Measurements from ENCODE around the gene CNPY1.

Gene CNPY1

DNA sequence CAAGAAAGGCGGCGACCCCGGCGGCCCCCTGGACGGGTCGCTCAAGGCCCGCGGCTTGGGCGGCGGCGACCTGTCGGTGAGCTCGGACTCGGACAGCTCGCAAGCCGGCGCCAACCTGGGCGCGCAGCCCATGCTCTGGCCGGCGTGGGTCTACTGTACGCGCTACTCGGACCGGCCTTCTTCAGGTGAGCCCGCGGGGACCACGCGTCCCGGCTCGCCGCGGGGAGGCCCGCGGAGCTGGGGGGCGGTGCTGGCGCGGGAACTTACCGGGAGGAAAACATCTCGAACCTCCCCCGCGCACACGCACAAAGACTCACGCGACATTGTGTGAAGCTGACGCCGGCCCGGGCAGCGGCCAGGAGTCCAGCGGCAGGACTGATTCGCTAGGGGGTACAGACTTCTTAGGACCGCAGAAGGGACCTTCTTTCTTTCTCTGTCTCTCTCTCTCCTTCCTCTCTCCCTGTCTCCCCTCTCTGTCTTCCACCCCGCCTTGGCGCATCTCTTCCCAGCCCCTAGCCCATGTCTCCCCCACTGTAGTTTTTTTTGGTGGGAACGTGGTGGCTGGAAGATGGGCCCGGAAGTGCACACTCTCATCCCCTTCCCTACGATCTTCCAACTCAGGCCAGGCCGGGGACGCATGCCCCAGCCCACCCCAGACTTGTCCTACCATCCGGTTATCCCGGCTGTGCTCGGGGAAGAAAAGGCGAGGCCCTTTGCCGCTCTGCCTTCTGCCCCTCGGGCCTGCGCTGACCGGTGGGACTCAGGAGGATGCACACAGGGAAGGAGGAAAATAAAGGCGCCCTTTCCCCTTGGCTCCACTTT, 87.3 kb downstream of the CNPY1 start:
- peak in 1 of 10 donors; percentile 68 for DNase-seq
- intact Hi-C loops (cut with DNase I), result loop anchor here (10.0 kb wide), 1 partner anchor 164 kb away; the partner anchor contains the start of gene INSIG1

DNA sequence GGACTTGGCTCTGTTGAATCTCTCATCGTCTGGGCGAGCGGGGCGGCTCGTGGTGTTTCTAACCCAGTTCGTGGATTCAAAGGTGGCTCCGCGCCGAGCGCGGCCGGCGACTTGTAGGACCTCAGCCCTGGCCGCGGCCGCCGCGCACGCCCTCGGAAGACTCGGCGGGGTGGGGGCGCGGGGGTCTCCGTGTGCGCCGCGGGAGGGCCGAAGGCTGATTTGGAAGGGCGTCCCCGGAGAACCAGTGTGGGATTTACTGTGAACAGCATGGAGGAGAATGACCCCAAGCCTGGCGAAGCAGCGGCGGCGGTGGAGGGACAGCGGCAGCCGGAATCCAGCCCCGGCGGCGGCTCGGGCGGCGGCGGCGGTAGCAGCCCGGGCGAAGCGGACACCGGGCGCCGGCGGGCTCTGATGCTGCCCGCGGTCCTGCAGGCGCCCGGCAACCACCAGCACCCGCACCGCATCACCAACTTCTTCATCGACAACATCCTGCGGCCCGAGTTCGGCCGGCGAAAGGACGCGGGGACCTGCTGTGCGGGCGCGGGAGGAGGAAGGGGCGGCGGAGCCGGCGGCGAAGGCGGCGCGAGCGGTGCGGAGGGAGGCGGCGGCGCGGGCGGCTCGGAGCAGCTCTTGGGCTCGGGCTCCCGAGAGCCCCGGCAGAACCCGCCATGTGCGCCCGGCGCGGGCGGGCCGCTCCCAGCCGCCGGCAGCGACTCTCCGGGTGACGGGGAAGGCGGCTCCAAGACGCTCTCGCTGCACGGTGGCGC, 88.1 kb downstream of the CNPY1 start, which contains the start of gene EN2:
TSS of gene EN2 (plus strand) at position 19 of the 767 bp plus-strand sequence. CDS start at position 268, 249 bp downstream.
- peak in 1 of 10 donors; percentile 83 for DNase-seq
- intact Hi-C loops (cut with DNase I), result loop anchor here (10.0 kb wide), 1 partner anchor 163 kb away; the partner anchor contains the start of gene INSIG1

DNA sequence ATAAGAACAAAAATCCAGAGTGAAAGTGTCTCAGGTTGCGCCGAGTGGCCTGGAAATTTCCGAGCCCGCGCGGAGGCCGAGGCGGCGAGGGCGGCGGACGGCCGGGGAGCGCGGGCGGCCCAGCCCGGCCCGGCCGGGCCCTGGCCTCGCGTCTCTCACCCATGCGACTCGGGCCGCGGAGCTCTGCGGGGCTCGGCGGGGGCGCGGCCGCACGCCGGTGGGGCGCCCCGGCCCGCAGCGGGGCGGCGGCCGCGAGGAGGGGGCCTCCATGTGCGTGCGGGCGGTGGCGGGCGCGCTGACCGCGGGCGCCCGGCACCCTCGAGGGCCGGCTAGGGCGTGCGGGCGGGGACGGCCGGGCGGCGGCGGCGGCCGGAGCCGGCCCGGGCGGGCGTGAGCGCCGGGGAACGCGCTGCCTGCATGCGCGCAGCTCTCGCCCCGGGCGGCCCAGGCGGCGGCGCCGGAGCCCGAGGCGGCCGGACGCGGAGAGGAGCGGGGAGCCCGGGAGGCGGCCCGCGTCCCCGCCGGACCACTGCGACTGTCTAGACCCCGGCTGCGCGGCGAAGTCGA, 88.7 kb downstream of the CNPY1 start:
- no peak for DNase-seq
- intact Hi-C loops (cut with DNase I), result loop anchor here (10.0 kb wide), 1 partner anchor 163 kb away; the partner anchor contains the start of gene INSIG1

DNA sequence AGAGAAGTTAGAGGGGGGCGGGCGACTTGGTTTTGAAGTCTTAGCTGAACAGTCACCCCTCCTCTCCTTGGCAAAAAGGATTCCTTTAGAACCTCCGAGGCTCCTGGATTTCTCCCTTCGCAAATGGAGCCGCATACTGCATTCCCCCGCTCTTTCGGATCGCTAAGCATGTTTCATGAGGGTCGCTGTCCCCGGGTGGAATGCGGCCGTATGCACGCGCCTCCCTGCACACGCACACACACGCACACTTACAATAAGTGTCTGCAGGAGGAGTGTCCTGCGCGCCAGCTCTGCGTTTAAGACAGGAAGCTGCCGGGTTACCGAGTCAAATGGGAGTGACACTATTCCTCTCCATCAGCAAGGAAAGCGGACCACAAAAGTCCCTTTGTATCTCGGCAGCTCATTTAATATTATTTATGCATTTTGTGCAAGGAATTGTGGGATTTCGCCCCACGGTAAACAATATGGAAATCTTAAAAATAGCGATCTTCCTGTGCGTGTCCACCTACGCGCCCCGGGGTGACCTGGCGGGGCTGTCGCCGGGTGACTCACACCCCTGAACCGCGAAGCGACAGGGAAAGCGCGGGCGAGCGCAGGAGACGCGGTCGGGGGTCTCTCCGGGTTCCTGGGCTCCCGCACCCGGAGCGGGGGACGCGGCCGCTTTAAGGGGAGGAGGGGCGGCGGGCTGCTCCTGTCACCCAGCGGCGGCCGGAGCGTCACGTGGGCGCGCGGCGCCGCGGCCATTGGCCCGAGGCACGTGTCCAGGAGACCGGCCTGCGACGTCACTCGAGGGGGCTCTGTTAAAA, 89.4 kb downstream of the CNPY1 start:
- peak; percentile 53 to 97 (median 74) for DNase-seq
- intact Hi-C loops (cut with DNase I), result loop anchor here (10.0 kb wide), 1 partner anchor 162 kb away; the partner anchor contains the start of gene INSIG1

GRCh38 chr7:155455776-155456737, 90.3 kb downstream of the CNPY1 start:
- peak in 1 of 10 donors; percentile 20 for DNase-seq
- intact Hi-C loops (cut with DNase I), result loop anchor here (10.0 kb wide), 1 partner anchor 161 kb away; the partner anchor contains the start of gene INSIG1

- intact Hi-C loops (cut with DNase I), result loop anchor here (10.0 kb wide), 1 partner anchor 160 kb away; the partner anchor contains the start of gene INSIG1
Measured at GRCh38 chr7:155455132-155455693, 91.1 kb downstream of the CNPY1 start.

GRCh38 chr7:155454183-155455112, 91.9 kb downstream of the CNPY1 start:
- intact Hi-C loops (cut with DNase I), result loop anchor here (10.0 kb wide), 1 partner anchor 160 kb away; the partner anchor contains the start of gene INSIG1

More at GRCh38 chr7:155455132-155455693, 91.1 kb downstream of the CNPY1 start:
- peak in 1 of 10 donors; percentile 68 for DNase-seq

GRCh38 chr7:155453296-155454182, 92.8 kb downstream of the CNPY1 start:
- intact Hi-C loops (cut with DNase I), result loop anchor here (10.0 kb wide), 1 partner anchor 159 kb away; the partner anchor contains the start of gene INSIG1
- DNase-seq, result peak in 2 of 10 donors; percentile 32 to 44

More at GRCh38 chr7:155454183-155455112, 91.9 kb downstream of the CNPY1 start:
- DNase-seq, result peak in 1 of 10 donors; percentile 71

DNA sequence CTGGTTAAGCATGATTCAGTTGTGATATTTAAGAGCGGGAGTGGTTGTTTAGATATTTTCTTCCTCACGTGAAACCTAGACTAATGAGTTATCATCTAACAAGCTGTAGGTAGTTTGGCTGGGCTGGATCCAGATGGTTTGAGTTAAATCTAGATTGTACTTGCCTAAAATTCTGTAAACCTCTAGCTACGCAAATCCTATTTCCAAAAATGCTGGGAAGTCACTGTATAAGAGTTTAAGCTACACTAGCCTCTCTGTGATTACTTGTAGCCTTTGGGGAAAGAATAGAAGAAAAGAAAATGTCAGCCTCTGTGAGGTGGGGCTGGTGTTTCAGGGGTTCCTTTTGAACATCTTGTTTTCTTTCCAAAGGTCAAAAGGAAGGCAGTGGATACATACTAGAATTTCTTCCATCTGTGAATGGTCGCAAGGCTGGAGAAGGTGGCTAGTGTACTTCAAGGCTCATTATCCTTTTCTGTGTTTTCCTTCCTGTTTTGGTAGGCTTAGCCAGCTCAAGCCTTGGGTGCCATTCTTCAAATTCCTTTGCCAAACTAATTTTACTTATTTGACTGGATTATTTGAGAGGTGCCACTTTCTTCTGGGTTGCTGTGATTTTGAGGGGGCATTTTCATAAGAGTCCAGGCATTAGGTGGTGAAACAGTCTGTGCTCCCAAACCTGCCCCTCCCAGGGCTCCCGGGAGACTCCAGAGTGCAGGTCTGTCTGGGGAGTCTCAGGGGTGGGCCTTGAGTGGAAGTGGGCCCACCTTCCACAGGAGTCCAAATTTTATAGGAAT, 93.7 kb downstream of the CNPY1 start:
- intact Hi-C loops (cut with DNase I), result loop anchor here (10.0 kb wide), 1 partner anchor 158 kb away; the partner anchor contains the start of gene INSIG1
- no peak for DNase-seq

DNA sequence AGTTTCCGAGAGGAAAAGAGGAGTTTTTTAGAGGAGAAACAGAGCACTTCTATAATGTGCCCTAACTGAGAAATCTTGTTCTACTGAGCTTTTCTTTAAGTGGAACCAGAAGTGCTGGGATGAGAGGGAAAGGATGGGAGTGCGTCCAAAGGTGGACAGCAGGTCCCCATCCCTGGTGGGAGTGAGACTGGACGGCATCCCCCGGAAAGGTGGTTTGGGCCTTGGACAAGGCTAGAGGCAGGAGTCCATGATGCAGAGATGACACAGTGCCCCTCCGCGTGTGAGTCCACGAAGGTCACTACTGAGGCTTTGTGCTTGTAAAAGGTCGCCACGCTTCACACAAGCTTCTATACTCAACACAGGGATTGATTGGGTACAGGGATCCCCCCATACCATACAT, 94.5 kb downstream of the CNPY1 start:
- intact Hi-C loops (cut with DNase I), result loop anchor here (10.0 kb wide), 1 partner anchor 157 kb away; the partner anchor contains the start of gene INSIG1

More for the DNA sequence above, 94.5 kb downstream of the CNPY1 start:
- peak in 2 of 10 donors; percentile 22 to 45 for DNase-seq

Data from posterior cingulate gyrus (tissue), 11 donors.